Kidney epithelial cell (primary cell): ENCODE results near the gene TBC1D22A. TPM values are rescaled to one million over a fixed set of nuclear protein-coding genes. Genes with fewer than 3 reads are reported as not detected.
"Not testable (repeated sequence)": the region's sequence is repeated elsewhere in the genome, so short reads cannot be mapped to it uniquely, and the experiment has no call there.

Experiments
- DNase-seq: peaks from one replicate; pipeline ENCODE4 v3.0.0-alpha.2; 2010; ENCODE audit warnings: low read depth
- H3K27me3 ChIP-seq: 2 replicates; pipeline ENCODE4 v1.6.0; 2011; ENCODE audit warnings: low read length; ENCODE audit not compliant: control insufficient read depth, insufficient read depth
- H3K36me3 ChIP-seq: 2 replicates; pipeline ENCODE4 v1.5.1; 2011; ENCODE audit warnings: low read length; ENCODE audit not compliant: control insufficient read depth, insufficient read depth
- H3K4me3 ChIP-seq: 2 replicates; pipeline ENCODE4 v1.5.1; 2011; ENCODE audit warnings: low read depth, mild to moderate bottlenecking, control low read depth, low read length
- total RNA-seq: library from RNA; depleted of rRNA; stranded (reverse); fragments of >200 nt; gene quantifications from 2 replicates; pipeline ENCODE4 v1.2.3, GENCODE V29; 2015
- TF ChIP-seq, protein P1 (sequence below): IDR thresholded peaks from 2 replicates; pipeline ENCODE4 v1.5.1; 2011; ENCODE audit warnings: mild to moderate bottlenecking, moderate library complexity, low read length, control low read depth, inconsistent platforms; ENCODE audit not compliant: insufficient read depth, poor library complexity, severe bottlenecking

Gene TBC1D22A
- total RNA-seq, 1 donor from 2014 or later = 25.7 TPM

DNA sequence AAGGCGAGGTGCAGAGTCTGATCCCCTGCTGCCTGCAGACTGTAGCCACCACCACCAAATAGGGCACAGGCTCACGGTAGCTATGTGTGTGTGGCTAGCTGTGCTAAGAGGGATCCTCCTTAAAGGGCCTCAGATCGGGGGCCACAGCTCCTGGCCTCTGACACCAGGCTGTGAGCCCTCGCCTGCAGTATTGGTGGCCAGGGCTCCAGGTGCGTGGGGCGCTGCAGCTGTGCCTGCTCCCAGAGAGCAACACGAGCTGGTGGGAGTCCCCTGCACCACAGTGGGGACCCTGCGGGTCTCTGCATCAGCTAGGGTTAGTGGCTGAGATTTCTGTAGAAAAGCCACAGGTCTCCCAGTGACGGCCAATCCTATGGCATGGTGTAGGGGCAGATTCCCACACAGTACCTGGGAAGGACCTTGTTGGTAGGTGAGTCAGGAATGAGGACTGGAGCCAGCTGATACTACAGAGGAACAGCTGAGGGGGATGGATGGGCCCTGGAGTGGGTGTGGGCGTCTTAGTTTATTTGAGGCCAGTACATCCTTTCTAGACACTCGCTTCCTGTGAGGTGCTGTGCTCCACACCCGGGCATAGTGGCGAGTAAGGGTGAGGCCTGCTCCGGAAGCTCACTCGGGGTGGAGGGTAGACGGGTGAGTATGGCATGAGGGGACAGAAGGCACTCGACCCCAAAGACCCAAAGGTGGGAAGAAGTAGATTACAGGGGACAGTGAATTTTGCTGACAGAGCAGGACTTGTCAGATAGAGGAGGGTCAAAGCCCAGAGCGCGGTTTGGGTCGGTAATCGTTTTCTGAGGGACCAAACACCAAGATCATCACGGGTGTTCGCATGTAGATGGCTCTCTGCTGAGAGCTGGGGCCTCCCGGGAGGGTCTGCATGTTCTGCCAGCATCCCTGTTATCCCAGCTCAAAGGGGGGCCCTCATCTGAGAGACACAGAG, 212.5 kb downstream of the TBC1D22A start:
- no peak overlapping the region for H3K4me3 ChIP-seq
- no peaks in the 10 kb centered on the region for H3K36me3 ChIP-seq
- H3K27me3 ChIP-seq = no peaks in the 10 kb centered on the region
- TF ChIP-seq, protein P1, sequence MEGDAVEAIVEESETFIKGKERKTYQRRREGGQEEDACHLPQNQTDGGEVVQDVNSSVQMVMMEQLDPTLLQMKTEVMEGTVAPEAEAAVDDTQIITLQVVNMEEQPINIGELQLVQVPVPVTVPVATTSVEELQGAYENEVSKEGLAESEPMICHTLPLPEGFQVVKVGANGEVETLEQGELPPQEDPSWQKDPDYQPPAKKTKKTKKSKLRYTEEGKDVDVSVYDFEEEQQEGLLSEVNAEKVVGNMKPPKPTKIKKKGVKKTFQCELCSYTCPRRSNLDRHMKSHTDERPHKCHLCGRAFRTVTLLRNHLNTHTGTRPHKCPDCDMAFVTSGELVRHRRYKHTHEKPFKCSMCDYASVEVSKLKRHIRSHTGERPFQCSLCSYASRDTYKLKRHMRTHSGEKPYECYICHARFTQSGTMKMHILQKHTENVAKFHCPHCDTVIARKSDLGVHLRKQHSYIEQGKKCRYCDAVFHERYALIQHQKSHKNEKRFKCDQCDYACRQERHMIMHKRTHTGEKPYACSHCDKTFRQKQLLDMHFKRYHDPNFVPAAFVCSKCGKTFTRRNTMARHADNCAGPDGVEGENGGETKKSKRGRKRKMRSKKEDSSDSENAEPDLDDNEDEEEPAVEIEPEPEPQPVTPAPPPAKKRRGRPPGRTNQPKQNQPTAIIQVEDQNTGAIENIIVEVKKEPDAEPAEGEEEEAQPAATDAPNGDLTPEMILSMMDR = no peak
- no peak for DNase-seq

DNA sequence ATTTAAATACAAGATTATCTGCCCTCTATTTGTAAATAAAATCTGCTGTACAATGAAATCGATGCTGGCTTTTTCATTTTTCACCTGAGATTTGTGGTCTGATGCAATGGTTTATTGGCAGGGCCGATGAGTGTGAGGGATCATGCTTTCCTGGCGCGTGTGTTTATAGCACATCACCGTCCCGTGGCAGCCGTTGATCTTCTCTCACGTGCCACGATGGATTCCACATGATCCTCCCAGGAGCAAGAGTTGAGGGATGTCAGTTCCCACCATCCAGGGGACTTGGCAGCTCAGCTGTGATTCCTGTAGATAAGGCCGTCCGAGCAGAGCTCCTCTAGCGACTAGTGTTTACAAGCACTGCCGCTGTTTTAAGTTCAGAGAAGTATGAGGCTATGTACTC, 213.7 kb downstream of the TBC1D22A start:
- TF ChIP-seq, protein P1 = no peak

GRCh38 chr22:46976598-46976997, 214.1 kb downstream of the TBC1D22A start:
- Histone ChIP-seq H3K4me3 (no peak overlapping the region), H3K27me3 (no peaks in the 10 kb centered on the region), H3K36me3 (no peaks in the 10 kb centered on the region)
- TF ChIP-seq, protein P1 = no peak
- no peak for DNase-seq

More for the DNA sequence above, 213.7 kb downstream of the TBC1D22A start:
- Histone ChIP-seq H3K36me3 (no peaks in the 10 kb centered on the region), H3K4me3 (no peak overlapping the region), H3K27me3 (no peaks in the 10 kb centered on the region)
- DNase-seq = no peak

- TF ChIP-seq, protein P1 = no peak
- Histone ChIP-seq H3K27me3 (no peaks in the 10 kb centered on the region), H3K36me3 (no peaks in the 10 kb centered on the region), H3K4me3 (no peak overlapping the region)
- no peak for DNase-seq
Measured at GRCh38 chr22:46977656-46978343, 215.3 kb downstream of the TBC1D22A start.

DNA sequence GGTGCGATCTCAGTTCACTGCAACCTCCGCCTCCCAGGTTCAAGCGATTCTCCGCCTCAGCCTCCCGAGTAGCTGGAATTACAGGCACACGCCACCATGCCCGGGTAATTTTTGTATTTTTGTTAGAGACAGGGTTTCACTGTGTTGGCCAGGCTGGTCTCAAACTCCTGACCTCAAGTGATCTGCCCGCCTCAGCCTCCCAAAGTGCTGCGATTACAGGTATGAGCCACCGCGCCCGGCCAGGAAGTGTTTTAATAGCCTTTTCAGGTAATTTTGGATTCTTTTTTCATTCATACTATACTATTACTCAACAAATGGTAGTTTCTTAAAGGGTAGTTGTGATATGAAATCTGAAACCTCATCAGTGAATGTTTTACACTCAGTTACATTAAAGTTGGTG, 216.2 kb downstream of the TBC1D22A start:
- DNase-seq, H3K4me3 ChIP-seq, H3K27me3 ChIP-seq, H3K36me3 ChIP-seq: not testable (repeated sequence)

DNA sequence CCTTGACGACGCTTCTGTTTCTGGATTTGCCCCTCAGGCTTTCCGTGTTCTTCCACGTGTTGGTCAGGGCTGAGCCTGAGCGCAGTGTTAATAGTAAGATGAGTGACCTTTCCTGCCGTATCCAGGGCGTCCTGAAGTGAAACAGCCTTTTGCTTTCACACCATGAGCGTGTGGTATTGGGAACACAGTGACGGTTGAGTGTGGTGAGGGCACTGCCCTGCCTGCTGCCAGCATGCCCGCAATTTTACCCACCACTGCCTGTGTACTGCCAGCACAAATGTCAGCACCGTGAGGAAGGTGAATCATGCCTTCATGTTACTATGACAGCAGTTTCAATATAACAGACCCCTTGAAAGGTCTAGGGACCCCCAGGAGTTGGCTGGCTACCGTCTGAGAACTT, 217.1 kb downstream of the TBC1D22A start:
- H3K4me3 ChIP-seq = no peak overlapping the region

More for the DNA sequence above, 217.1 kb downstream of the TBC1D22A start:
- TF ChIP-seq, protein P1 = no peak
- DNase-seq = no peak
- Histone ChIP-seq H3K27me3 (no peaks in the 10 kb centered on the region), H3K36me3 (no peaks in the 10 kb centered on the region)
